HAP-1 (cell line): ENCODE results near the gene TPRN.

Source experiments
- DNase-seq, 2 experiments: peaks; one replicate each; pipeline ENCODE4 v3.0.0-alpha.2; 2016 to 2020; ENCODE audit warnings: low spot score in 2 of 2
- H3K27me3 ChIP-seq: fragments of 250-450 bp; sonication (Bioruptor Pico); 2 replicates; pipeline ENCODE4 v1.5.1; 2020; ENCODE audit warnings: low read depth, mild to moderate bottlenecking, moderate library complexity
- H3K36me3 ChIP-seq: fragments of 250-450 bp; sonication (Bioruptor Pico); replicated peaks from 2 replicates; pipeline ENCODE4 v1.5.1; 2020; ENCODE audit warnings: mild to moderate bottlenecking
- H3K4me1 ChIP-seq: fragments of 250-450 bp; sonication (Bioruptor Pico); 2 replicates; pipeline ENCODE4 v1.5.1; 2020; ENCODE audit warnings: mild to moderate bottlenecking
- H3K4me3 ChIP-seq: fragments of 250-450 bp; sonication (Bioruptor Pico); 2 replicates; pipeline ENCODE4 v1.5.1; 2020; ENCODE audit warnings: mild to moderate bottlenecking, moderate library complexity
- H3K9me3 ChIP-seq: fragments of 250-450 bp; sonication (Bioruptor Pico); 2 replicates; pipeline ENCODE4 v1.5.1; 2020; ENCODE audit warnings: mild to moderate bottlenecking, moderate library complexity
- in situ Hi-C: fragments of 300-500 bp; cut with MboI; formaldehyde crosslinking; loops from 3 replicates; pipeline ENCODE4 v1.14.3; 2020; ENCODE audit warnings: low sequenced_read_pairs, inconsistent platforms, mixed read lengths

The TPRN gene

GRCh38 chr9:137168904-137169856 lies 31.4 kb downstream of the TPRN start:
- Histone ChIP-seq H3K27me3 (peaks cover 46% of the 10 kb centered on the region), H3K4me1 (no peaks in the 10 kb centered on the region), H3K36me3 (no peaks in the 10 kb centered on the region), H3K4me3 (no peak overlapping the region), H3K9me3 (no peaks in the 10 kb centered on the region)
- no peak for DNase-seq
- in situ Hi-C loops, result no loop called here

DNA sequence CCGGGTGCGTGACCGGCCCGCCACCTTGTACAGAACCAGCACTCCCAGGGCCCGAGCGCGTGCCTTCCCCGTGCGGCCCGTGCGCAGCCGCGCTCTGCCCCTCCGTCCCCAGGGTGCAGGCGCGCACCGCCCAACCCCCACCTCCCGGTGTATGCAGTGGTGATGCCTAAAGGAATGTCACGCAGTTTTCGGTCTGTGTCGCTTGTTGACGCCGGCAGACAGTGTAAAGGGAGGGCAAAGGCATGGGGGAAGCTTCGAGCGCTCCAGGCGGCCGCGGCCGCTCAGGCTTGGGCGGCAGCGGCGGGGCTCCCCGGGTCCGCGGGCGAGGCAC lies 32.0 kb downstream of the TPRN start:
- in situ Hi-C loops, result no loop called here
- no peak overlapping the region for H3K4me3 ChIP-seq

GRCh38 chr9:137167747-137168572 lies 32.6 kb downstream of the TPRN start:
- Histone ChIP-seq H3K4me3 (no peak overlapping the region), H3K4me1 (no peaks in the 10 kb centered on the region)
- in situ Hi-C loops, result no loop called here

More for the DNA sequence above, 32.0 kb downstream of the TPRN start:
- no peak for DNase-seq
- no peaks in the 10 kb centered on the region for H3K4me1 ChIP-seq
- H3K27me3 ChIP-seq, result peaks cover 46% of the 10 kb centered on the region
- no peaks in the 10 kb centered on the region for H3K9me3 ChIP-seq
- no peaks in the 10 kb centered on the region for H3K36me3 ChIP-seq

GRCh38 chr9:137167277-137167746 lies 33.2 kb downstream of the TPRN start:
- Histone ChIP-seq H3K27me3 (peaks cover 46% of the 10 kb centered on the region), H3K4me1 (no peaks in the 10 kb centered on the region), H3K36me3 (no peaks in the 10 kb centered on the region), H3K9me3 (no peaks in the 10 kb centered on the region), H3K4me3 (no peak overlapping the region)
- in situ Hi-C loops, result no loop called here
- no peak for DNase-seq

More at GRCh38 chr9:137167747-137168572, 32.6 kb downstream of the TPRN start:
- peaks cover 46% of the 10 kb centered on the region for H3K27me3 ChIP-seq
- no peak for DNase-seq
- no peaks in the 10 kb centered on the region for H3K36me3 ChIP-seq
- no peaks in the 10 kb centered on the region for H3K9me3 ChIP-seq

DNA sequence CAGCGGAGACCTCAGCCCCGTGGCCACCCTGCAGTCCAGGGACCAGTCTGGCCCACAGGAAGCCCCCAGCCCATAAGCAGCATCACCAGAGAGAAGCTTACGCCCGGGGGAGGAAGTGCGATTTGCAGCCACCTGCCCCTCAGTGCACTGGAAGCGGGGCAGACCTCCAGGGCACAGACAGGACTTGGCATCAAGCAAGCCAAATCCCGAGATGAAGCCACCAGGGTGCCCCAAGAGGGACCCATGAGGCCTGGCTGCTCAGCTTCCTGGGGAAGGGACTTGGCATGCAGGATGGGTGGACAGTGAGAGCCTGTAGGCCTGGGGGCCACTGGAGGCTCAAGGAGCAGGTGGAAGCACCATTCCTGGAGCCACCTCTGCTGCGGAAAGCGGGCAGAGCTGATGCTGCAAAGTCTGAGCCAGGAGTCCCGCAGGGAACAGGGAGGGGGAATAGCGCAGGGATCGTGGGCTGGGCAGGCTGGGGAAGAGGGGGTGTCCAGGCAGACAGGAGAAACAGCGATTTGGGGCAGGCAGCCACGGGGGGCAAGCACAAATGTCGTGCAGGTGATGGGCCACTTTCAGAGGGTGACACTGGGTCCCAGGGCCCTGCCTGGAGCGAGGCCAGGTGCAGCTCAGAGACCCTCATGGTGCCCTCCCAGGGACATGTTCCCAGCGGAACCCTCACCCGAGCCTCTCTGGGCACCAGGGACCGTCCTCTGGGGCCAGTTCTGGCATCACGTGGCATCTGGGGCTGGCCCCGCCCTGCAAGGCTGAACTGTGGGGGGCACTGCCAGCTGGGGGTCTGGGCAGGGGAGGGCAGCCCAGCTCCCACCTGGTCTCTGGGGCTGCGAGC lies 33.9 kb downstream of the TPRN start:
- Histone ChIP-seq H3K27me3 (peaks cover 46% of the 10 kb centered on the region), H3K36me3 (no peaks in the 10 kb centered on the region), H3K4me3 (no peak overlapping the region), H3K4me1 (no peaks in the 10 kb centered on the region), H3K9me3 (no peaks in the 10 kb centered on the region)
- in situ Hi-C loops, result no loop called here
- no peak for DNase-seq

DNA sequence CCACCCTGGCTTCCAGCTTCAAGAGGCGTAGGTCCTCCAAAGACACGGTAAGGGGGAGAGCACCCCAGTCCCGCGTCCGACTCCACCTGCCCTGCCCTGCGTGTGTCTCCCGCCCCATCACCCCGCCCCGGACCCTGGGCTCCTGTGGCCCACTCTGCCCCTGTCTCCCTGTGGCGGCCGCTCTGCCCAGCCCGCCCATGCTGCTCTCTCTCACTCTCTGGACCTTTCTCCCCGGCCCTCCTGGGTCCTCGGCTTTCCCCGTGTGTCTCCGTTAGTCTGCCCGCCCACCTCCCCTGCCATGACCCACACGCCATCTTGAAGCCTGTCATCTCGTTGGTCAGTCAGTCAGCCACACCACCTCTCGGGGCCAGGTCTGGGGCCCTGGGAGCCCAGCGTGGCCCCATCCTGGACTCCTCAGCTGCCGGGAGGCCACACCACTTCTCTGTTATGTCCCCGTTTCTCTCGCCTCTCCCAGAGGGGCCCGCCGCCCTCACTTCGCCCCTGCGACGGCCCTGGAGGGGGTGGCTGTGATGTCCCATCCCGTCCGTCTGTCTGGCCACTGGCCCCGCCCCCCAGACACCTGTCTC lies 35.2 kb downstream of the TPRN start:
- H3K36me3 ChIP-seq, result no peaks in the 10 kb centered on the region
- no peaks in the 10 kb centered on the region for H3K9me3 ChIP-seq
- no peaks in the 10 kb centered on the region for H3K4me1 ChIP-seq
- no peak for DNase-seq
- peaks cover 51% of the 10 kb centered on the region for H3K27me3 ChIP-seq
- no peak overlapping the region for H3K4me3 ChIP-seq
- in situ Hi-C loops, result no loop called here

DNA sequence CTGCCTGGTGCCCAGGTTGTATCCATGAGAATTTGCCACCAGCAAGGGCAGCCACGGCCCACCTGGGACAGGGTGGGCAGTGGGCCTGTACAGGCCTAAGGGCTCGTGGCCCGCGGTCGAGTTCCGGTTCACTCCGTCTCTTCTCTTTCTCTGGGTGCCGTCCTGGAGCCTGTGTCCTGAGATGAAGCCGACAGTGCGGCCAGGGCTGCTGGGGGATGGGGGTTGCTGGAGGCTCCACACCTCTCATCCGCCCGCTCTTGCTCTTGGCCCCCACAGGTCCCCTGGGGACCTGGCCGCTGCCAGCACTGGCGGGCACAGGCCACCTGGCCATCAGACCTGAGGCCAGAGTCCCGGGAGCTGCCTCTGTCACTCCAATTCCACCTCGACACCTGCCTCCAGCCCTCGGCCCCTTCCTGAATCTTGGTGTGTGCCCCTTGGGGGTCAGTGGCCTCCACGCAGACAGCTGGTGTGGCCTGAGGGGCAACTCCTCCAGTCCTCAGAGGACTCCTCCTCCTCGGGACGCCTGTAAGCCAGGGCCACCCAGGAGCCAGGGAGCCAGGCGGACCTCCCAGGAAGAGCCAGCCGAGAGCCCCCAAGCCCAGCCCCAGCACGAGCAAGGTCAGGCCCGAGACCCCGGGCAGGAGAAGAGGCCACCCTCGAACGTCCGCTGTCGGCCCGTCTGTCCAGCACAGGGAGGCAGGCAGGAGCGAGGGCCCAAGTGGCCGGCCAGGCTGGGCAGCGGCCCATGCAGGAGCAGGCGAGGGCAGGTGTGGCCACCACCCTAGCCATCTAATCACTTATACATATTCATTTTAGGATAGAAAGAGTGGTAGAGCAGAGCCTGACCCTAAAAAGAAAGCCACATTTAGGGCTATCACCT lies 35.9 kb downstream of the TPRN start:
- no peaks in the 10 kb centered on the region for H3K4me1 ChIP-seq
- in situ Hi-C loops, result no loop called here

DNA sequence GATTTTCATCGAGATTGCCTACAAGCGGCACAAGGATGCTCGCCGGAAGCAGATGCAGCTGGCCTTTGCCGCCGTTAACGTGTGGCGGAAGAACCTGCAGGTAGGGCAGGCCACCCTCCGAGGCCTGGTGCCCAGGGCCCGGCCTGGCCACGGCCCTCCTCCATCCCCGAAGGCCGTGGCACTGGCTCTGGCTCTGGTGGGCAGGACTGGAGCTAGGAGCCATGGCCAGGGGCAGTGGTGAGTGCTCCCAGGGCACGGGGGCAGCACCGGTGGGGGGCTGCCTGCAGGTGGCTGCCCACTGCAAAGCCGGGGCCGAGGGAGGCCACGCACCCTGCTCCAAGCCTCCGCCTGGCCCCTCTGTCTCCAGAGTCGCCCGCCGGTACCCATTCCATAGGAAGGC lies 36.7 kb downstream of the TPRN start:
- H3K27me3 ChIP-seq, result peaks cover 56% of the 10 kb centered on the region
- no peak for DNase-seq
- no peaks in the 10 kb centered on the region for H3K4me1 ChIP-seq
- in situ Hi-C loops, result no loop called here
- H3K36me3 ChIP-seq, result no peaks in the 10 kb centered on the region
- H3K9me3 ChIP-seq, result no peaks in the 10 kb centered on the region
- no peak overlapping the region for H3K4me3 ChIP-seq

More for the DNA sequence above, 35.9 kb downstream of the TPRN start:
- no peak overlapping the region for H3K4me3 ChIP-seq
- no peaks in the 10 kb centered on the region for H3K36me3 ChIP-seq
- H3K9me3 ChIP-seq, result no peaks in the 10 kb centered on the region
- no peak for DNase-seq
- peaks cover 56% of the 10 kb centered on the region for H3K27me3 ChIP-seq

DNA sequence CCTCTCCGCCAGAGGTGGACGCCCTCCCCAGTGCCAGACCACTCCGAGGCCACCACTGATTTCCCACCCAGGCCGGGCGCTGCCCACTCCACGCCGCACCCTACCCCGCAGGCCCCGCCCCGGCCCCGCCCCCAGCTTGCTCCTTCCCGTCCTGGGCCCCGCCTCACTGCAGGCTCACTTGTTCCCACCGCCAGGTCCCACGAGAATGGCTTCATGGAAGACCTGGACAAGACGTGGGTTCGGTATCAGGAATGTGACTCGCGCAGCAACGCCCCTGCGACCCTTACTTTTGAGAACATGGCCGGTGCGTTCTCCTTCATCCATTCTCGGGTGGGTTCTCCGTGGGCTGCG lies 37.2 kb downstream of the TPRN start:
- peaks cover 58% of the 10 kb centered on the region for H3K27me3 ChIP-seq
- no peak overlapping the region for H3K4me3 ChIP-seq
- in situ Hi-C loops, result no loop called here
- H3K4me1 ChIP-seq, result no peaks in the 10 kb centered on the region
- H3K9me3 ChIP-seq, result no peaks in the 10 kb centered on the region
- no peaks in the 10 kb centered on the region for H3K36me3 ChIP-seq
- peak in 1 of 2 experiments; percentile 48 for DNase-seq

DNA sequence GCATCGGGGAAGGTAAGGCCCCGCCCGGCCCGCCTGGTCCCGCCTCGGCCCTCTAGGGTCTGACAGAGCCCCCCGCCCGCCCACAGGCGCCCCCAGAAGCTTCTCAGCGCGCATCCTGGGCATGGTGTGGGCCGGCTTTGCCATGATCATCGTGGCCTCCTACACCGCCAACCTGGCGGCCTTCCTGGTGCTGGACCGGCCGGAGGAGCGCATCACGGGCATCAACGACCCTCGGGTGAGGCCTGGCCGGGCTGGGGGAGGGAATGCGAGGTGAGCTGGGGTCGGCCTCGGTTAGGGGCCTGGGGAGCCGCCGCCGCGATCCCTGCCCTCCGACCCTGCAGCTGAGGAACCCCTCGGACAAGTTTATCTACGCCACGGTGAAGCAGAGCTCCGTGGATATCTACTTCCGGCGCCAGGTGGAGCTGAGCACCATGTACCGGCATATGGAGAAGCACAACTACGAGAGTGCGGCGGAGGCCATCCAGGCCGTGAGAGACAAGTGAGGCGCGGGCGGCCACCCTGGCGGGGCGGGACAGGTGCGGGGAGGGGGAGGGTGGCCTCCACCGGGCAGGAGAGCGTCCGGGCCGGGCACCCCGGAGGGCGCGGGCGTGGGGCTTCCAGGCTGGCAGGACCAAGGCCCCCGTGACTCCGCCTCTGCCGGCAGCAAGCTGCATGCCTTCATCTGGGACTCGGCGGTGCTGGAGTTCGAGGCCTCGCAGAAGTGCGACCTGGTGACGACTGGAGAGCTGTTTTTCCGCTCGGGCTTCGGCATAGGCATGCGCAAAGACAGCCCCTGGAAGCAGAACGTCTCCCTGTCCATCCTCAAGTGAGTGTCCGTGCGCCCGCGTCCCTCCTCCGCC lies 37.8 kb downstream of the TPRN start:
- no peak for DNase-seq
- in situ Hi-C loops, result no loop called here
- Histone ChIP-seq H3K9me3 (no peaks in the 10 kb centered on the region), H3K36me3 (no peaks in the 10 kb centered on the region), H3K4me1 (no peaks in the 10 kb centered on the region), H3K27me3 (peaks cover 58% of the 10 kb centered on the region), H3K4me3 (no peak overlapping the region)

DNA sequence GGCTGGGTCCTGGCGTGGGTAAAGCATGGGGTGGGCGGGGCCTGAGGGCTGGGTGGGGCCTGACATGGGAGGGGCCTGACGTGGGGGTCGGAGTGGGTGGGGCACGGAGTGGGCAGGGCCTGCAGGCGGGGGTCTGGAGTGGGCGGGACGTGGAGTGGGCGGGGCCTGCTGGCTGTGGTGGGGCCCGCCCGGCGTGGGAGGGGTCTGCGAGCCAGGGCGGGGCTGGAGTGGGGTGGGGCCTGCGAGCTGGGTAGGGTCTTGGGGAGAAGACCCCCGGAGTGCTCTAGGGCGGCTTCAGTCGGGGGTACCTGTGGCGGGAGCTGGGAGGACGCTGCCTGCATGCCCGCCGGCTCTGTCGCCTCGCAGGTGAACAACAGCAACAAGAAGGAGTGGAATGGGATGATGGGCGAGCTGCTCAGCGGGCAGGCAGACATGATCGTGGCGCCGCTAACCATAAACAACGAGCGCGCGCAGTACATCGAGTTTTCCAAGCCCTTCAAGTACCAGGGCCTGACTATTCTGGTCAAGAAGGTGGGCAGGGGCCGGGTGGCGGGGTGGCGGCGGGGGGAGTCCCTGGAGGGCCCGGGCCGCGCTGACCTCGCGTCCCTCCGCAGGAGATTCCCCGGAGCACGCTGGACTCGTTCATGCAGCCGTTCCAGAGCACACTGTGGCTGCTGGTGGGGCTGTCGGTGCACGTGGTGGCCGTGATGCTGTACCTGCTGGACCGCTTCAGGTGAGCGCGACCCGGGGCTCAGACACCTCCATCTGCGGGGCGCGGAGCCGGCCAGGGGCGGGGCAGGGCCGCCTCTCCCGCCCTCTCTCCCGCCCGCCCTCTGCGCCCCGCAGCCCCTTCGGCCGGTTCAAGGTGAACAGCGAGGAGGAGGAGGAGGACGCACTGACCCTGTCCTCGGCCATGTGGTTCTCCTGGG lies 38.7 kb downstream of the TPRN start:
- H3K27me3 ChIP-seq, result peaks cover 58% of the 10 kb centered on the region
- H3K36me3 ChIP-seq, result no peaks in the 10 kb centered on the region
- H3K4me3 ChIP-seq, result no peak overlapping the region
- DNase-seq, result peak in 1 of 2 experiments; percentile 46
- H3K4me1 ChIP-seq, result no peaks in the 10 kb centered on the region
- in situ Hi-C loops, result no loop called here
- H3K9me3 ChIP-seq, result no peaks in the 10 kb centered on the region
